AG10803 (cell line): ENCODE data around the gene USF3.

Experiments used
- DNase-seq: peaks from one replicate; pipeline ENCODE4 v3.0.0; 2010; ENCODE audit warnings: low read depth
- H3K4me3 ChIP-seq: 2 replicates; pipeline ENCODE4 v1.5.1; 2011; ENCODE audit warnings: mild to moderate bottlenecking, low read length, control low read depth
- CTCF ChIP-seq: conservative IDR thresholded peaks from 2 replicates; pipeline ENCODE4 v1.5.1; 2011; ENCODE audit warnings: mild to moderate bottlenecking, low read length, control low read depth, inconsistent platforms

The USF3 gene

GRCh38 chr3:113617726-113618125 is 78.7 kb downstream of the USF3 start:
- no peak for TF ChIP-seq CTCF
- DNase-seq, result no peak
- no peak overlapping the region for H3K4me3 ChIP-seq

- no peak overlapping the region for H3K4me3 ChIP-seq
- no peak for TF ChIP-seq CTCF
- DNase-seq, result no peak
Observed at GRCh38 chr3:113615976-113616375, 80.5 kb downstream of the USF3 start.

- no peak for DNase-seq
- H3K4me3 ChIP-seq, result no peak overlapping the region
- TF ChIP-seq CTCF, result no peak
Observed at GRCh38 chr3:113614402-113614801, 82.0 kb downstream of the USF3 start.

- DNase-seq, result no peak
- TF ChIP-seq CTCF, result no peak
- no peak overlapping the region for H3K4me3 ChIP-seq
Observed at GRCh38 chr3:113607219-113607596, 89.2 kb downstream of the USF3 start.

- DNase-seq, result no peak
- H3K4me3 ChIP-seq, result no peak overlapping the region
- TF ChIP-seq CTCF, result no peak
Observed at GRCh38 chr3:113606539-113607218, 89.8 kb downstream of the USF3 start.

GRCh38 chr3:113602836-113603235 is 93.6 kb downstream of the USF3 start:
- no peak overlapping the region for H3K4me3 ChIP-seq
- DNase-seq, result no peak
- TF ChIP-seq CTCF, result no peak

GRCh38 chr3:113602256-113602655 is 94.2 kb downstream of the USF3 start:
- H3K4me3 ChIP-seq, result no peak overlapping the region
- no peak for DNase-seq
- TF ChIP-seq CTCF, result no peak
